B cell (primary cell): Measurements from ENCODE around the gene NUP210L. TPM values are rescaled to one million over a fixed set of nuclear protein-coding genes. Genes with fewer than 3 reads are reported as not detected.

Experiments
- ATAC-seq: fragments of 200-7000 bp; cut with Tn5 transposase; one replicate; pipeline ENCODE4 v1.10.0; 2021; ENCODE audit warnings: low read depth, mild to moderate bottlenecking, moderate number of reproducible peaks, moderate library complexity
- CTCF ChIA-PET: fragments of 350-600 bp; sonication (Branson Sonifier 250); formaldehyde crosslinking; loops from one replicate; lab custom pipeline; 2021; ENCODE audit warnings: antibody characterized with exemption, inconsistent platforms; lab: Charles Lee
- POLR2A ChIA-PET: fragments of 350-600 bp; sonication (Branson Sonifier 250); formaldehyde crosslinking; loops from one replicate; lab custom pipeline; 2021; ENCODE audit warnings: antibody characterized with exemption; lab: Charles Lee
- DNase-seq: peaks from one replicate; pipeline ENCODE4 v3.0.0; 2013
- H2AFZ ChIP-seq: 2 replicates; pipeline ENCODE4 v1.6.1; 2012; ENCODE audit warnings: mild to moderate bottlenecking, low read depth, low read length; ENCODE audit not compliant: insufficient read depth, poor library complexity, severe bottlenecking
- H3K27ac ChIP-seq, 2 donors: 1 replicate in 1 of 2; 2 replicates in 1 of 2; pipeline ENCODE4 v1.5.1; 2012 to 2013; ENCODE audit warnings: low read length in 2 of 2, mild to moderate bottlenecking in 2 of 2, moderate library complexity in 1 of 2
- H3K27me3 ChIP-seq, 4 experiments: fragments of 200-600 bp in 1 of 4; sonication (generic) in 1 of 4; replicated peaks in 1 of 4; 1 replicate in 2 of 4; 2 replicates in 2 of 4; pipeline versions ENCODE4 v1.6.1 to v1.7.0; 2013 to 2016; ENCODE audit warnings: low read length in 3 of 4, mild to moderate bottlenecking in 2 of 4, mixed read lengths in 1 of 4, moderate library complexity in 1 of 4; ENCODE audit not compliant: insufficient read depth in 4 of 4, control insufficient read depth in 3 of 4; ENCODE audit errors: control extremely low read depth in 1 of 4
- H3K36me3 ChIP-seq, 2 experiments: replicated peaks in 1 of 2; 1 replicate in 1 of 2; 2 replicates in 1 of 2; pipeline versions ENCODE4 v1.6.1 to v1.7.1; 2013; ENCODE audit warnings: low read length in 1 of 2; ENCODE audit not compliant: insufficient read depth in 2 of 2, control insufficient read depth in 1 of 2; ENCODE audit errors: control extremely low read depth in 1 of 2, extremely low read depth in 1 of 2
- H3K4me1 ChIP-seq, 2 donors: fragments of 200-600 bp in 1 of 2; sonication (generic) in 1 of 2; 1 replicate in 1 of 2; 2 replicates in 1 of 2; pipeline versions ENCODE4 v1.5.1 to v1.6.1; 2013 to 2017; ENCODE audit warnings: low read length in 2 of 2; ENCODE audit not compliant: control insufficient read depth in 2 of 2, insufficient read depth in 2 of 2
- H3K4me2 ChIP-seq: replicated peaks from 2 replicates; pipeline ENCODE3; 2012; ENCODE audit warnings: mild to moderate bottlenecking, low read depth, low read length; ENCODE audit not compliant: poor library complexity, severe bottlenecking
- H3K4me3 ChIP-seq, 5 experiments: fragments of 200-600 bp in 1 of 5; sonication (generic) in 1 of 5; 1 replicate in 3 of 5; 2 replicates in 2 of 5; pipeline versions ENCODE4 v1.5.1 to v1.7.0; 2011 to 2016; ENCODE audit warnings: low read length in 4 of 5, mild to moderate bottlenecking in 4 of 5, low read depth in 2 of 5, control low read depth in 1 of 5, moderate library complexity in 1 of 5; ENCODE audit not compliant: insufficient read depth in 1 of 5; ENCODE audit errors: control extremely low read depth in 1 of 5, extremely low read depth in 1 of 5
- H3K79me2 ChIP-seq: fragments of 200-600 bp; sonication (generic); one replicate; pipeline ENCODE4 v1.6.0; 2016; ENCODE audit warnings: low read length; ENCODE audit not compliant: control insufficient read depth, insufficient read depth
- H3K9ac ChIP-seq: fragments of 200-600 bp; sonication (generic); 2 replicates; pipeline ENCODE4 v1.6.1; 2017; ENCODE audit warnings: mild to moderate bottlenecking, low read length, moderate library complexity
- H3K9me3 ChIP-seq, 3 donors: one replicate each; pipeline versions ENCODE4 v1.6.1 to v1.7.1; 2013; ENCODE audit warnings: low read length in 2 of 3; ENCODE audit not compliant: control insufficient read depth in 2 of 3, insufficient read depth in 1 of 3; ENCODE audit errors: control extremely low read depth in 1 of 3
- H4K20me1 ChIP-seq: 2 replicates; pipeline ENCODE4 v1.6.0; 2012; ENCODE audit warnings: mild to moderate bottlenecking, low read length; ENCODE audit not compliant: insufficient read depth, control insufficient read depth, poor library complexity, severe bottlenecking
- H3K27ac Mint-ChIP-seq: one replicate; pipeline ENCODE4 v1.8.0; 2021; ENCODE audit warnings: mixed read lengths
- H3K27me3 Mint-ChIP-seq: one replicate; pipeline ENCODE4 v1.8.0; 2021; ENCODE audit warnings: mixed read lengths
- H3K4me1 Mint-ChIP-seq: one replicate; pipeline ENCODE4 v1.8.0; 2021; ENCODE audit warnings: mixed read lengths
- H3K4me3 Mint-ChIP-seq: one replicate; pipeline ENCODE4 v1.8.0; 2021; ENCODE audit warnings: mixed read lengths
- H3K9me3 Mint-ChIP-seq: one replicate; pipeline ENCODE4 v1.8.0; 2022; ENCODE audit warnings: mixed read lengths; ENCODE audit not compliant: insufficient read depth
- CTCF ChIP-seq: fragments of 200-600 bp; IDR thresholded peaks from one replicate; pipeline ENCODE4 v1.8.0; 2022; ENCODE audit warnings: antibody characterized with exemption, mild to moderate bottlenecking
- EZH2 ChIP-seq: IDR thresholded peaks from 2 replicates; pipeline ENCODE4 v1.6.1; 2012; ENCODE audit warnings: borderline replicate concordance, low read depth, mild to moderate bottlenecking, moderate library complexity, low read length; ENCODE audit not compliant: insufficient read depth, poor library complexity, severe bottlenecking
- WGBS: methylation state at CpG from one replicate; pipeline ENCODE4 v1.1.5; 2013; ENCODE audit warnings: missing lambda C conversion rate; ENCODE audit not compliant: insufficient coverage; 5-methylcytosine and 5-hydroxymethylcytosine counted together
- intact Hi-C: fragments of 100-400 bp; cut with micrococcal nuclease; formaldehyde crosslinking; loops from one replicate; pipeline ENCODE4 v1.10.0; 2022
- polyA plus RNA-seq: library from polyadenylated mRNA; depleted of rRNA; stranded (reverse); fragments of >200 nt; gene quantifications from 2 replicates; pipeline ENCODE4 v1.2.3, GENCODE V29; 2012
- total RNA-seq, 2 donors: library from RNA; stranded (reverse); fragments of 120-200 nt in 1 of 2; gene quantifications; 1 replicate in 1 of 2; 2 replicates in 1 of 2; pipeline versions ENCODE4 v1.2.3 to v1.2.4, GENCODE V29; 2013 to 2022

The NUP210L gene
- total and polyA plus RNA-seq, 2 donors (not counting 1 experiment from before 2014, with no cell fraction given), result 0.04 to 0.20 TPM

DNA sequence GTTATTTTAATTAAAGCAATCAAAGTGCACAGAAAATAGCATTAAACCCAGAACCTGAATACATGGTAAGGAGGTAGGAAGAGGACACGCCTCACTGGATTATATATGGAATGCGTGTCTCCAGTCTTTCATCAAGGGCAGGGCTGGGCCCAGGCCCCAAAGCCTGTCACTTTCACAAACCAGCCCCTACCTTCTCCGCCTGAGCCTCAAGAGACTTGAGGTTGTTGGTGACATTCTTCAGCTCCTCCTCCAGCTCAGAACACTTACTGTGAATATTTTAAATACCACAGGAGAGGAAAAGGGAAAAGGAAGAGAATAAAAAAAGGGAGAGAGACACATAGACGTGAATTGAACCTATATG, 16.3 kb upstream of the NUP210L start:
- Histone ChIP-seq H3K79me2 (peaks cover 83% of the 10 kb centered on the region), H2AFZ (no peak overlapping the region), H3K9ac (no peak overlapping the region), H3K4me2 (no peak overlapping the region), H3K9me3 (no peaks in the 10 kb centered on the region), H3K27ac (peak overlapping the region in 1 of 2 donors; percentile 18), H3K36me3 (peaks cover 47 to 90% of the 10 kb centered on the region in 2 experiments), H3K4me1 (peaks cover 4 to 6% of the 10 kb centered on the region in 2 donors), H3K27me3 (no peaks in the 10 kb centered on the region), H3K4me3 (no peak overlapping the region), H4K20me1 (peaks cover 86% of the 10 kb centered on the region)
- Mint-ChIP-seq H3K27ac (no peak overlapping the region), H3K9me3 (no peaks in the 10 kb centered on the region), H3K27me3 (no peaks in the 10 kb centered on the region), H3K4me3 (no peak overlapping the region), H3K4me1 (peaks cover 18% of the 10 kb centered on the region)
- intact Hi-C loops, result no loop called here
- TF ChIP-seq CTCF, result no peak
- no peak for TF ChIP-seq EZH2
- ATAC-seq (no peak), DNase-seq (no peak)
- ChIA-PET CTCF (interaction anchor here (0.6 kb wide), 1 partner anchor 101 kb away, joined by 4 read pairs; no protein-coding TSS in a partner anchor), POLR2A (interaction anchor here (0.7 kb wide), 1 partner anchor 210 kb away, joined by 3 read pairs; no protein-coding TSS in a partner anchor)
- WGBS, result no CpG with 5 or more reads among the region's 4 CpGs

GRCh38 chr1:154170547-154171222, 15.8 kb upstream of the NUP210L start:
- H3K4me3 Mint-ChIP-seq, result no peak overlapping the region
- H3K79me2 ChIP-seq, result peaks cover 82% of the 10 kb centered on the region
- H3K9ac ChIP-seq, result no peak overlapping the region
- no peaks in the 10 kb centered on the region for H3K27me3 Mint-ChIP-seq
- H3K27ac Mint-ChIP-seq, result peak overlapping the region; percentile 56
- no peak for ATAC-seq
- intact Hi-C loops, result no loop called here
- no peak for DNase-seq
- peaks cover 45 to 90% of the 10 kb centered on the region in 2 experiments for H3K36me3 ChIP-seq
- H4K20me1 ChIP-seq, result peaks cover 81% of the 10 kb centered on the region
- no peak overlapping the region for H2AFZ ChIP-seq
- H3K4me1 Mint-ChIP-seq, result peaks cover 13% of the 10 kb centered on the region
- H3K4me2 ChIP-seq, result no peak overlapping the region
- H3K27me3 ChIP-seq, result no peaks in the 10 kb centered on the region
- ChIA-PET CTCF (interaction anchor here (0.8 kb wide), 1 partner anchor 22 kb away, joined by 3 read pairs; no protein-coding TSS in a partner anchor), POLR2A (interaction anchor here (0.7 kb wide), 1 partner anchor 209 kb away, joined by 3 read pairs; no protein-coding TSS in a partner anchor)
- peak overlapping the region in 1 of 2 donors; percentile 18 for H3K27ac ChIP-seq
- no peaks in the 10 kb centered on the region for H3K9me3 ChIP-seq
- no peak overlapping the region for H3K4me3 ChIP-seq
- no peaks in the 10 kb centered on the region for H3K9me3 Mint-ChIP-seq
- TF ChIP-seq EZH2 (no peak), CTCF (no peak)
- peaks cover 0 to under 1% of the 10 kb centered on the region in 2 donors for H3K4me1 ChIP-seq
